ENCODE measurements around the gene LIPA.
"Not testable (repeated sequence)": the region's sequence is repeated elsewhere in the genome, so short reads cannot be mapped to it uniquely, and the experiment has no call there.

LIPA gene

DNA sequence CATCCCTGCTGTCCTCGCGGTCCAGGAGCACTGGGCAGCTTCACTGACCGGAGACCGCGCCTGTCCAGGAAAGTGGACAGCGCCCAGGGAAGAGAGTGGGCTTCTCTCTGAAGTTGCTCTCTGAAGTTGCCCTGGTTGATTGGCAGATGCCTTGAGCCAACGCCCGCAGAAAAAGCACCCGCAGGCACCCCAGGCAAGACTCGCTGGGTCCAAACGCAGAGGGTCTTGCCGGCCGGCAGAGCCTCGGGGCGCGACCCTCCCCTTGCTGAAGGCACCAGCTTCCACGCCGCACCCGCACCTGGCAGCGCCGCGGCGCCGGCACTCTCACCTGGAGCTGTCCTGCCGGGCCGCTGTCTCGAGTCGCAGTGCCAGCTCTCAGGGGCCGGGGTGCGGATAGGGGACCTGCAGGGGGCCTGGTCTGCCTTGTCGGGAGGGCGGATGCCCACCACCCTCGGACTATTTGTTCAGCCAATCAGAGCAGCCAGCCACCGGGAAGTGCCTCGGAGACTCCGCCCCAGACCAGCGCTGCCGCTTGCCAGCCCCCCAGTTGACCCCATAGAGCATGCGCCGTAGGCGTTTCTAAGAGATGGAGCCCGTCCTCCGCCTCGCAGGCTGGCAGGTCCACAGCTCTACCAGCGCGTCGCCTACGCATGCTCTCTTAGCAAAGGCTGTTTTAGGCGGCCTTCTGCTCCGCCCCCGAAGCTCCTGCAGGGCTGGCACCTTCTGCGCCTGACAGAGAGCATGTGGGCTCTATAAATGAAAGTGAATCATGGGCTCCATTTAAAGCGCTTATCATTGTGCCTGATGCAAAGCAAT, at the start of gene LIPA:
TSS of gene LIPA (minus strand) at position 367 of the 816 bp plus-strand sequence. CDS start 4,127 bp downstream, outside the sequence.
- intact Hi-C loops (cut with DNase I), result loop anchor here (2.0 kb wide), 1 partner anchor 33 kb away; no protein-coding TSS in a partner anchor
- DNase-seq, result peak; percentile 96 to 99 (median 97)

DNA sequence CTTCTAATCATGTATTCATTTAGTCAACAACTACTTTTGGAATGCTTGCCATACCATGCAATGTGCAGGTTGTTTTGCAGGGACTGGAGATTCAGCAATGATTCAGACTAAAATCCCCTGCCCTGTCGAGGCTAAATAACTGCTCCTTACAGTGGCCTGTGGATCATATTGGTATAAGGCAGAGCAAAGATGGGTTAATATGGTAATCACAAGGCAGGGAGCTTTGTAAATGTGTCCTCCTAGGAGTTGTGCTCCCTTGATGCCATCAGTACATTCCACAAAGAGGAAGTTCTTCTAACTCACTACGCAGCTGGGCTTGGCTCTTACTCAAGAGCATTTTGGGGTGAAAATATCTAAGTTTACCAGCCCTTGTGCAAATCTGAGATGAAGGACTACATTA, 49.7 kb upstream of the LIPA start:
- intact Hi-C loops (cut with DNase I), result loop anchor here (5.0 kb wide), 1 partner anchor 36 kb away; no protein-coding TSS in a partner anchor
- peak in 1 of 10 donors; percentile 16 for DNase-seq

DNA sequence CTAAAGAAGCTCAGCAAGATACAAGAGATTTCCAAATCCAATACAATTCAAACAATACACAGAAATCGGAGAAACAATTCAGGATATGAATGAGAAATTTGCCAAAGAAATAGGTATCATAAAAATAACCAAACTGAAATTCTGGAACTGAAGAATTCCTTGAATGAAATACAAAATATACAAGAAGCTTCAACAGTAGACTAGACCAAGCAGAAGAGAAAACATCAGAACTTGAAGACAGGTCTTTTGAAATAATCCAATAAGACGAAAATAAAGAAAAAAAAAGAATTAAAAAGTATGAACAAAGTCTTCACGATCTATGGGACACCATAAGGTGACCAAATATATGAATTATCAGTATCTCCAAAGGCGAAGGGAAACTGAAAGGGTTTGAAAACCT, 47.5 kb upstream of the LIPA start:
- intact Hi-C loops (cut with DNase I), result no loop called here
- no peak for DNase-seq

DNA sequence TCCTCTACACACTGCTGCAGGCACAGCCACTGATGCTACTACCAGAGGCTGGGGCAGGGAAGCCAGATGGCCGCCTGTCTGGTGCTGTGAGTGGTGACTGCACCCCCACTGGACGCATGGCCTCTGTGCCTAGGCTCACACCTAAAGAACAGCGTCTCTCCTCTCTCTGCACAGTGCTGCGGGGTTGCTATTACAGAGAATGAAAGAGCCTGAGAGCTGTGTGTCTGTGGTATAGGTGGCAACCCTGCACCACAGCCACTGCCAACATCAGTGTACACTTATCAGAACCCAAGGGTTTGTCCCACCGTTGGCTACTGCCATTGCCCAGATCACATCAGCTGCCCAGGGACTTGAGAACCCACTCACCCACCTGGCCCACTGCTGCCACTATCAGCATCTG, 46.2 kb upstream of the LIPA start:
- intact Hi-C loops (cut with DNase I), result no loop called here
- no peak for DNase-seq

DNA sequence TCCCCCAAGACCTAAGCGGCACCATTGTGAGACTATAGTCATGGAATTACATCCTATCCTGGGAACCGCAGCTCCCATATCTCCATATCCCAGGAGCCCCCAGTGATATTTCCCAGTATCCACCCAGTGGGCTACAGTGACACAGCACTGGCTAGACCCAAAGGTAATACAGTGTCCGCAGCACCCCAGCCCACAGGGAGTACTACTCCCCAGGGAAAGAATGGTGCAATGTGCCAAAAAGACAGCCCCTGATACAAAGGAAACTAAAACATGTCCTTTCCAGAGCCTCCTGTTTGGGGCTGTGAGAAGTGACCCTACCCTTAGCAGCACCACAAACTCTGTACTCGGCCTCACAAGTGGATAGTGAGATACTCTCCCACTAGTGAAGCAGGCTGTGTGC, 45.8 kb upstream of the LIPA start:
- intact Hi-C loops (cut with DNase I), result no loop called here
- no peak for DNase-seq

DNA sequence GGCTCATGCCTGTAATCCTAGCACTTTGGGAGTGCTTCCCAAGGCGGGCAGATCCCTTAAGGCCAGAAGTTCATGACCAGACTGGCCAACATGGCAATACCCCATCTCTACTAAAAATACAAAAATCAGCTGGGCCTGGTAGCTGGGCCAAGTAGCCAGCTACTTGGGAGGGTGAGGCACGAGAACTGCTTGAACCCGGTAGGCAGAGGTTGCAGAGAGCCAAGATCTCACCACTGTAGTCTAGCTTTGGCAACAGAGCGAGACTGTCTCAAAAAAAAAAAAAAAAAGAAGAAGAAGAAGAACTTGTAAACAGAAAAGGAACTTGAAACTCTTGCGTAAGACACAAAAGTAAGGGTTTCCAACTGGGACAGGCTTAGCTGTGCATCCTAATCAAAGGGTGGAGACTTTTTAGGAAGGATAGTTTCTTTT, 44.7 kb upstream of the LIPA start:
- no peak for DNase-seq
- intact Hi-C loops (cut with DNase I), result no loop called here

DNA sequence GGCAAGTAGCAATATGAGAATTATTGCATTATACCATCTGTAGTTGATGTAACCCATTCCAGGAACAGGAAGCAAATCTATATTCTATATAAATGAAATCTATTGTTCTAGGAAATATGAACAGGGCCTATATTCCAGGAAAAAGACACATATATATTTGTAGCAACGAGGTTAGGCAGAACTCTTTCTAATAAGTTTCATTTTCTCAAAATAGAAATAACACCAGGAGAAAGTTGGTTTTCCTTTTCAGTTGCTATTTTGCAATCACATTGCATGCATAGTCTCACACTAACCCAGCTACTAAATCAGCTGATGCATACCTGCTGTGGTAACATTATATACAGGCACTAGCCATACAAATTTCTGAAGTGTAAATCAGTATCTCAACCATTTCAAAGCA, 44.0 kb upstream of the LIPA start:
- intact Hi-C loops (cut with DNase I), result no loop called here
- DNase-seq, result no peak

DNA sequence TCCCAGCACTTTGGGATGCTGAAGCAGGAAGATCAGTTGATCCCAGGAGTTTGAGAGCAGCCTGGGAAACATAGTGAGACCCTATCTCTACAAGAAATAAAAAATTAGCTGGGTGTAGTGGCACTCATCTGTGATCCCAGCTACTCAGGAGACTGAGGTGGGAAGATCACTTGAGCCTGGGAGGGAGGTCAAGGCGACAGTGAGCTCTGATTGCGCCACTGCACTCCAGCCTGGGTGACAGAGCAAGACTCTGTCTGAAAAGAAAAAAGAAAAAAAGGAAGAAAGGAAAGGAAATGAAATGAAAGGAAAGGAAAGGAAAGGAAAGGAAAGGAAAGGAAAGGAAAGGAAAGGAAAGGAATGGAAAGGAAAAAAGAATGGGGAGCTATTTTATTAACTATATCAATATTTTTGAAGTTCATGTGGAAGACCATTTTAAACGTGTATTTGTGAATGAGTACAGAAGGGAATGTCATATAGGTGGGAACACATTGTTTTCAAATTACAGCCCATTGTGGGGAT, 43.2 kb upstream of the LIPA start:
- intact Hi-C loops (cut with DNase I), result no loop called here
- DNase-seq, result no peak

DNA sequence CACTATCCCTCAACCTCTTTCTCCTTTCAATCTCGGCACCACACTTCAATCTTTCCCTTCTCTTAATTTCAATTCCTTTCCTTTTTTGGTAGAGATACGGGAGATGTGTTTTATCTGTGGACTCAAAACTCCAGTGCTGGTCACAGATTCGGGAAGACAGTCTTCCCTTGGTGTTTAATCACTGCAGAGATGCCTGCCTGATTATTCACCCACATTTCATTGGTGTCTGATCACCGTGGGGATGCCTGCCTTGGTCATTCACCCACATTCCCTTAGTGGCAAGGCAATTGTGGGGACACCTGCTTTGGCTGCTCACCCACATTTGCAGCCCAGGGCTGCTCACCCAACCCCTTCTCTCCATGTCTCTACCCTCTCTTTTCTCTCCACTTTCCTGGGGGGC, 33.7 kb upstream of the LIPA start:
- intact Hi-C loops (cut with DNase I); DNase-seq: not testable (repeated sequence)

DNA sequence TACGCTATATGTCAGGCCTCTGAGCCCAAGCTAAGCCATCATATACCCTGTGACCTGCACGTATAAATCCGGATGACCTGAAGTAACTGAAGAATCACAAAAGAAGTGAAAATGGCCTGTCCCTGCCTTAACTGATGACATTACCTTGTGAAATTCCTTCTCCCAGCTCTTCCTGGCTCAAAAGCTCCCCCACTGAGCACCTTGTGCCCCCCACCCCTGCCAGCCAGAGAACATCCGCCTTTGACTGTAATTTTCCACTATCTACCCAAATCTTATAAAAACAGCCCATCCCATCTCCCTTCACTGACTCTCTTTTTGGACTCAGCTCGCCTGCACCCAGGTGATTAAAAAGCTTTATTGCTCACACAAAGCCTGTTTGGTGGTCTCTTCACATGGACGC, 33.1 kb upstream of the LIPA start:
- DNase-seq; intact Hi-C loops (cut with DNase I): not testable (repeated sequence)

DNA sequence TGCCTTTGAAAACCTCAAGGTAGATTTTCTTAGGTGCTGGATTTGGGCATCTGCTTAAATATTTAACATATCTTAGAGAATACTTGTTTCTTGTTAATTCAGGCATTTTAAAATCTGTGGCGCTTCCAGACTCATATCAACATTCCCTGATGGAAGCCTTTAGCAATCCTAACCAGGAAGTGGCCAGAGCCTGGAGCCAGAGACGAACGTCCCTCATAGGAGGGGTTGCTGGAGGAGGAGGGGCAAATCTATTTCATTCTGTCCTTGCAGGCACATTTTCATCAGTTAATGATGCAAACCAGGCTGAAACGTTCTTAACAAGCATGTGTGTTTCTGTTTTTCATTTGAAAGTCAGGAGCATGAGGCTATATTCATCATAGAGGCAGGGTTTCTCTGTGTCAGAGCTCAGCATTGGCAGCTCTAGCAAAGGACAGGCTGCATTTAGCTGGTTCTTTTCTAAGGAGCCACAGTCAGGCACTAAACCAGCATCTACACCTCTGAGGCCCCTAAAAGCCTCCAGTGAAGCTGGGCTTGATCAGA, 32.4 kb upstream of the LIPA start:
- DNase-seq, result peak in 4 of 10 donors; percentile 33 to 82 (median 55)

DNA sequence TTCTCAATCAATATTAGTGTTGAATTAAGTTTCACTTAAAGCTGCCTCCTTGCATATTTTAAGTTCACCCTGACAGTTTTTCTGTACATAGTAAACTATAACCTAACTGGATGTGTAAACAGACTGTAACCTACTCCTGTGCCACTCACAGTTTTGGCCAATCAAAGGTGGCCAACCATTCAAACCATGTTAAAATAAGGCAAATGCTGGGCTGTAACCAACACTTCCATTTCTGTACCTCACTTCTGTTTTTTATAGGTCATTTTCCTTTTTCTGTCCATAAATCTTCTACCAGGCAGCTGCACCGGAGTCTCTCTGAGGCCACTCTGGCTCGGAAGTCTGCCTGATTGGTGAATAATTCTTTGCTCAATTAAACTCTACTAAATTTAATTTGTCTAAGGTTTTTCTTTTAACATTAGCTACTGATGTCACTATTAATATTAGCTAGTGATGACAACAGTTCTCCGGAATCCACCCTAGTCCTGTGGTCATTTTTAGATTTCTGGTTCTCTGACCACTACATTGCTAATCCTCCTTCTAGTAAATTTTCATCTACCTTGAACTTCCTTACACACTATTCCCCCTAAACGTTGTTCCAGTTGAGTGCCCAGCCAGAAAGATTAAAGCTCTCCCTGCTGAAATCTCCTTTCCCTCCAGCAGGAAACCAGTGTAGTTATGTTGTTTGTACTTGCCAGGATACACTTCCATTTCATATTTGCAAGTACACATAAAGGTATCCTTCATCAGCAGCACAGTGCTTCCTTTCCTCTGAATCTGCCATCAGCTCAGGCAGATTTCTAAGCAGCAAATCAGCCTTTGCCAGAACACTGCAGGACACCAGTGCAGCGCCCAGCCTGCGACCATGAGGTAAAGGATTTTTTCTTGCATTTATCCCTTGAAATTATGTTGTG, 31.7 kb upstream of the LIPA start:
- intact Hi-C loops (cut with DNase I), result no loop called here
- DNase-seq, result no peak

More for the DNA sequence above, 32.4 kb upstream of the LIPA start:
- intact Hi-C loops (cut with DNase I), result no loop called here

DNA sequence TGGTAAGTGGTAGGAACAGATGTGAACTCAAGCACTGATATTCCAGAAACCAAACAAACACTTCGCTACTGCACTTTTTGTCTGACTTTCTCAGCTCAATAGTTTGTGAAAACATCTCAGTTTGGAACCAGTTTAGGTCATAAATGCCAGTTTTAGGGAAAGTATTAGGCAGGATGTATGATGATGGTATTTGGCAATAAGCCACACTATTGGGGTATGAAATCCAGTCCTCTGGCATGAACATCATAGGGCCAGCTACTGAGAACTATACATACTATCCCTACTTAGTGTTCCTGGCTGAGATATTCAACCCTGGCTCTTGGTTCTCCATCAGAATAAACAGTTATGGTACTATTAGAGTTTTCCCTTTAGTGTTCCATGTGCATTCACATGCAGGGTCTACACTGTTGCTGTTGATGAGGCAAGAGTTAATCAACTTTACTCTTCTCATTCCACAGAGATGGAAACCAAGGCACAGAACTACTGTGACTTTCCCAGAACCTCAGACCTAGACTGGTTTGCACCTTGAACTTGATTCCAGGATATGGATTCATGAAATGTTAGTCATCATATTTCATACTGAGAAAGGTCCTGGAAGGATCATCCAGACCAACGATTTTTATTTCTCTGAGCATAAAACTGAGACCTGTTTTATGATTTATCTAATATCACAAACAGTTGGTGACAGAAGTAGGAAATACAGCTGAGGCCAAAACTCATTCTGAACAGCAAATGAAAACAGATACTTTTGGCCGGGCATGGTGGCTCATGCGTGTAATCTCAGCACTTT, 30.2 kb upstream of the LIPA start:
- no peak for DNase-seq
- intact Hi-C loops (cut with DNase I), result no loop called here

DNA sequence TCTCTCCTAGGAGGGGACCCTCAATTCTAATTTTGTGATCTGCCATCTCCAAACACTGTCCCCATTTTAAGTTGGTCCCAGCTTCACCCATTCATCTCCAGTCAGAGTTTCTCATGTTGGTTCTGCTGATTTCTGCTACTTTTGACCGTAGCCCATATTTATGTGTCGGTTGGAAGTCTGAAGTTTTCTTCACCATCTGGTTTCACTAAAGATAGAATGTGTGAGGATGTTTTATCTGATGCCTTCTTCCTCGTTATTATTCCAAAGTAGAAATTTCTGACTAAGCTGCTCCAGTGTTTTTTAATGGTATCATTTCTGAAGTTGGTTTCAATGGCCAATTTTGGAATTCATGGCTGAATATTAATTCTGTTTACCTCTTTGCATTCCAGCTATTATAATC, 28.9 kb upstream of the LIPA start:
- no peak for DNase-seq
- intact Hi-C loops (cut with DNase I), result no loop called here

DNA sequence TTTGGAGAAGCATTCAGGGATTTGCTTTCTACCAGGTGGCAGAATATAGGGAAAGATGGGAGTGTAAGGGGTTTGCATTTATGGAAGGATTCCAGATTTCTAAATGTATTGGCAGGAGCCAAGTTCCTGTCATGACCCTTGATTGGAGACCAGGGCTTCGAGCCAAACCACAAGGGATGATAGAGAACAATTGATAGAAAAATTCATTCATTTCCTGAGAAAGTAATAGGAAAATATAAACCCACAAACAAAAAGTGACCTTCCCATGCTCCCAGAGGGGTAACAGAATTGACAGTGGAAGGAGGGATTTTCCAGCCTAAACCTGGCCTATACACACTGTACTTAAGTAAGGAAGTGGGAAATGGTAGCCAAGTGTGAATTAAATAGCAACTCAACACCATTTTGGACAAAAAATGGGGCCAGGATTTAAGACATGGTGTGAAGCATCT, 27.9 kb upstream of the LIPA start:
- intact Hi-C loops (cut with DNase I), result no loop called here
- no peak for DNase-seq

DNA sequence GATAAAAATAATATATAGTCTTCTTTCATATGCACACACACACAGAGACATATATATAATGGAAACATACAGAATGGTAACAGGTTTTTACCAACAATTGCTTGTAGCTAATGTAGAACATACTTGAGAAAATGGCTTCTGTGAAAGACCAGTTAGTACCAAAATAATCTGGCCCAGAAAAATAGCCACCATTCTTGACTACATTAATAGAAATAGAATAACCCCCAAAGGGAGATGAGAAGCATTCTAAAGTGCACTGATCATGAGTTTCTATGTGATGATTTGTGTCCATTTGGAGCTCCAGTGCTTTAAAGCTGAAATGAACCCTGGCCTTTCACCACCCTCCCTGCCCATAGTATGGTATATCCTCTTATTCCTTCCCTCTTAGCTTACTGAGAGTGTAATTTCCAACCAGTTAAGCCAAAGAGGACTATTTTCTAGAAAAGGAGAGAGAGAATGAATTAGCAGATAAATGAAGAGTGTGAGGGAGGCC, 27.4 kb upstream of the LIPA start:
- intact Hi-C loops (cut with DNase I), result no loop called here
- DNase-seq, result no peak

DNA sequence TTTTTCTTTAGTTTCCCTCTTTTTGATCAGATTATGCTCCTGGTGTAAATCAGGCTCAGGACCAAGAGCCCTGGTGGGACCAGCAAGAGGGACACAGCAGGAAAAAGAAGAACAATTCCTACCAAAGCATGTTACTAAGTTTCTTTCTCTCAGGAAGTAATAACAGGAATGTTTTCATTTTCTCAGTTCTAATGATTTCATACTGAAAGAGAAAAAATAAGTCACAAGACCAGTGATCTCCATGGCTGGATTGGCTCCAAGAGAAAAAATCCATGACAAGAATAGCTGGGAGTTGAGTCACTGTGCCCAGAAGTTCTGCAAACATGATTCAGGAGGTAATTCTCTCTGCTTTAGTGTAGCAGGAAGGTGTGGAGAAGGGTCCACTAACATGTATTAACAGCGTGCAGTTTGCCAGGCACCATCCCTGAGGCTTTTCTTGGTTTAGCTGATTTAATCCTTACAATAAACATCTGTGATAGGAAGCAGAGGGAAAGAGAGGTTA, 26.5 kb upstream of the LIPA start:
- DNase-seq, result no peak
- intact Hi-C loops (cut with DNase I), result no loop called here

DNA sequence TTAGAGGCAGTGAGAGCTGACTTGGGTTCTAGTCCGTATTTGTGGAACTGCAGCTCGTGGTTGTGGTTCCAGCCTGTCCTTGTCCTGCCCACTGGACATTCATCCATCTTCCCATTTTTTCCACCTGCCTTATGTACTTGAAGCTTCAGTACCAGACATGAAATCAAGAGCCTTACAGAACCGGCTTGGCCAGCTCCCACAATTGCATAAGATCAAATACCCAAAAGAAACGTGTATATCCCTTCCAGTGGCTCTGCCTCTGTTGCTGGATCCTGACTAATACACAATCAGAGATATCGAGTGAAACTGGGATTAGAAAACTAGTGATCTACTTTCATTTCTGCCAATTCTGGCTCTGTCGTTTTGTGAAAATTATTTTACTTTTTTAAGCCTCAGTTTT, 23.8 kb upstream of the LIPA start:
- no peak for DNase-seq
- intact Hi-C loops (cut with DNase I), result no loop called here

DNA sequence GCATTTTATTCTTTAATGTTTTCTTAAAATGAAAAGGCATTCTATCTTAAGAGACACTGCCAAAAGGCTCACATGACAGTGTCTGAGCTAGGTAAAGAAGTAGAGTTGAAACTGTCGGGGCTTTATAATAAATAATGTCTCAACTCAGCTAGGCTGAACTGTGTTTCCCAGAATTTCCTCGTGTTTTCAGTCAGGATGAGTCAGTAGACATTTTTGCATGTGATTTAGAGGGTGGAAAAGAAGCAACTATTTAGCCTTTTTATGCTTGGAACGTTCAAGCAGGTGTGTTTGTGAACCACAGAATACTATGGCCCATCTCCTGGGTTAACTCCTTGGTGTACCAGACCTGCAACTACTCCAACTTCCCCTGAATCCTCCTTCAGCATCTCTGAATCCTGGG, 23.4 kb upstream of the LIPA start:
- no peak for DNase-seq
- intact Hi-C loops (cut with DNase I), result no loop called here

DNA sequence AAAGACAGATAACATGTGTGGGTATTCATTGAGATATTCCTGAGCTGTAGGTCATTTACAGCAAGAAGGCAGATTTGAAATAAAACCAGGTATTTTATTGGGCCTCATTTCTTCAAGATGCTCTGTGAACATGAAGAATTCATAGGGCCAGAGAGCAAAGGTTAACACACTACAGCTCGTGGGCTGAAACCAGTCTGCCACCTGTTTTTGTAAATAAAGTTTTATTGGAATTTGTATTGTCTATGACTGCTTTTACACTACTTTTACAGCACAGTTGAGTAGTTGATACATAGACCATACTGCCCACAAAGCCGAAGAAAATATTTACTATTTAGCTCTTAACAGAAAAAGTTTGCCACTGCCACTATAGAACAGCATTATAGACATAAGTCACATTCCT, 22.1 kb upstream of the LIPA start:
- intact Hi-C loops (cut with DNase I), result no loop called here
- DNase-seq, result no peak
